Gastrocnemius medialis (tissue), 4 donors: ENCODE measurements around the gene RASGEF1C. TPM values are rescaled to one million over a fixed set of nuclear protein-coding genes. Genes with fewer than 3 reads are reported as not detected.

Experiments
- ATAC-seq, 2 donors: fragments of 150-250 bp; one replicate each; pipeline ENCODE4 v1.9.1; 2016
- DNase-seq, 2 donors: peaks; one replicate each; pipeline ENCODE4 v3.0.0-alpha.2; 2019
- H3K27ac ChIP-seq, 4 donors: fragments of 200-600 bp; sonication (generic); 1 replicate in 1 of 4; 2 replicates in 3 of 4; pipeline ENCODE4 v1.5.1; 2016 to 2018; ENCODE audit warnings: mild to moderate bottlenecking in 2 of 4, moderate library complexity in 1 of 4
- H3K27me3 ChIP-seq, 3 donors: fragments of 200-600 bp; sonication (generic) in 2 of 3; 1 replicate in 1 of 3; 2 replicates in 2 of 3; pipeline versions ENCODE4 v1.5.1 to v1.6.0; 2016 to 2019; ENCODE audit warnings: mild to moderate bottlenecking in 1 of 3, moderate library complexity in 1 of 3
- H3K36me3 ChIP-seq, 2 donors: fragments of 200-600 bp; sonication (generic) in 1 of 2; one replicate each; pipeline ENCODE4 v1.5.1; 2017 to 2018
- H3K4me1 ChIP-seq, 2 donors: fragments of 200-600 bp; sonication (generic) in 1 of 2; one replicate each; pipeline ENCODE4 v1.5.1; 2016 to 2017; ENCODE audit warnings: mild to moderate bottlenecking in 2 of 2
- H3K4me3 ChIP-seq, 4 donors: fragments of 200-600 bp; sonication (generic) in 3 of 4; 1 replicate in 1 of 4; 2 replicates in 3 of 4; pipeline ENCODE4 v1.5.1; 2016 to 2019; ENCODE audit warnings: mild to moderate bottlenecking in 2 of 4
- H3K9me3 ChIP-seq, 3 donors: fragments of 200-600 bp; sonication (generic) in 2 of 3; 1 replicate in 1 of 3; 2 replicates in 2 of 3; pipeline ENCODE4 v1.5.1; 2016 to 2019
- CTCF ChIP-seq, 5 experiments: fragments of 450-650 bp in 3 of 5; fragments of 200-600 bp in 2 of 5; sonication (generic) in 2 of 5; IDR thresholded peaks in 4 of 5; conservative IDR thresholded peaks in 1 of 5; 1 replicate in 4 of 5; 2 replicates in 1 of 5; pipeline ENCODE4 v1.5.1; 2016 to 2019; ENCODE audit warnings: antibody characterized with exemption in 5 of 5, mild to moderate bottlenecking in 3 of 5, moderate library complexity in 3 of 5
- POLR2A ChIP-seq, 2 donors: fragments of 450-650 bp; IDR thresholded peaks; one replicate each; pipeline ENCODE4 v1.6.1; 2017; ENCODE audit warnings: antibody characterized with exemption in 2 of 2, mild to moderate bottlenecking in 2 of 2, moderate library complexity in 2 of 2
- in situ Hi-C, 4 donors: fragments of 200-750 bp; cut with MboI; loops; one replicate each; pipeline versions ENCODE4 v1.15.0 to v1.8.0; 2017; ENCODE audit warnings: low sequenced_read_pairs in 4 of 4
- intact Hi-C: fragments of 100-400 bp; cut with DNase I; formaldehyde crosslinking; loops from one replicate; pipeline ENCODE4 v1.15.1; 2023; ENCODE audit warnings: low total_unique reads
- total RNA-seq, 4 donors: library from RNA; depleted of rRNA; stranded (reverse); fragments of >200 nt; gene quantifications; one replicate each; pipeline versions ENCODE4 v1.1.0 to v1.2.3, GENCODE V29; 2016

RASGEF1C gene
- total RNA-seq, 4 donors from 2014 or later = not detected

GRCh38 chr5:180137401-180138213 lies 71.4 kb downstream of the RASGEF1C start:
- Histone ChIP-seq H3K9me3 (no peaks in the 10 kb centered on the region), H3K36me3 (no peaks in the 10 kb centered on the region), H3K27ac (no peak overlapping the region), H3K27me3 (peaks cover 0 to 9% (median 0%) of the 10 kb centered on the region in 3 donors), H3K4me1 (no peaks in the 10 kb centered on the region), H3K4me3 (no peak overlapping the region)
- intact Hi-C loops = no loop called here
- DNase-seq = no peak
- in situ Hi-C loops = no loop called here
- no peak for TF ChIP-seq POLR2A (IDR thresholded peaks at IDR 0.05)
- no peak for TF ChIP-seq CTCF (IDR thresholded peaks at IDR 0.05 in 4 of 5, conservative IDR thresholded peaks at IDR 0.05 in 1 of 5)
- no peak for ATAC-seq

- H3K9me3 ChIP-seq = no peaks in the 10 kb centered on the region
- in situ Hi-C loops (no loop called here), intact Hi-C loops (no loop called here)
- TF ChIP-seq CTCF (IDR thresholded peaks at IDR 0.05 in 4 of 5, conservative IDR thresholded peaks at IDR 0.05 in 1 of 5) = no peak
- no peak for TF ChIP-seq POLR2A (IDR thresholded peaks at IDR 0.05)
- H3K36me3 ChIP-seq = no peaks in the 10 kb centered on the region
- no peaks in the 10 kb centered on the region for H3K4me1 ChIP-seq
- H3K27me3 ChIP-seq = peaks cover 0 to 9% (median 0%) of the 10 kb centered on the region in 3 donors
- ATAC-seq (no peak), DNase-seq (no peak)
- no peak overlapping the region for H3K27ac ChIP-seq
- H3K4me3 ChIP-seq = no peak overlapping the region
Measured at GRCh38 chr5:180136630-180137381, 72.2 kb downstream of the RASGEF1C start.

- in situ Hi-C loops = no loop called here
- intact Hi-C loops = no loop called here
- H3K36me3 ChIP-seq = no peaks in the 10 kb centered on the region
- no peaks in the 10 kb centered on the region for H3K4me1 ChIP-seq
- no peak for TF ChIP-seq POLR2A (IDR thresholded peaks at IDR 0.05)
- no peak for TF ChIP-seq CTCF (IDR thresholded peaks at IDR 0.05 in 4 of 5, conservative IDR thresholded peaks at IDR 0.05 in 1 of 5)
- H3K4me3 ChIP-seq = no peak overlapping the region
- peaks cover 0 to 9% (median 0%) of the 10 kb centered on the region in 3 donors for H3K27me3 ChIP-seq
- no peak overlapping the region for H3K27ac ChIP-seq
- no peaks in the 10 kb centered on the region for H3K9me3 ChIP-seq
- ATAC-seq (no peak), DNase-seq (no peak)
Measured at GRCh38 chr5:180135967-180136629, 72.9 kb downstream of the RASGEF1C start.

DNA sequence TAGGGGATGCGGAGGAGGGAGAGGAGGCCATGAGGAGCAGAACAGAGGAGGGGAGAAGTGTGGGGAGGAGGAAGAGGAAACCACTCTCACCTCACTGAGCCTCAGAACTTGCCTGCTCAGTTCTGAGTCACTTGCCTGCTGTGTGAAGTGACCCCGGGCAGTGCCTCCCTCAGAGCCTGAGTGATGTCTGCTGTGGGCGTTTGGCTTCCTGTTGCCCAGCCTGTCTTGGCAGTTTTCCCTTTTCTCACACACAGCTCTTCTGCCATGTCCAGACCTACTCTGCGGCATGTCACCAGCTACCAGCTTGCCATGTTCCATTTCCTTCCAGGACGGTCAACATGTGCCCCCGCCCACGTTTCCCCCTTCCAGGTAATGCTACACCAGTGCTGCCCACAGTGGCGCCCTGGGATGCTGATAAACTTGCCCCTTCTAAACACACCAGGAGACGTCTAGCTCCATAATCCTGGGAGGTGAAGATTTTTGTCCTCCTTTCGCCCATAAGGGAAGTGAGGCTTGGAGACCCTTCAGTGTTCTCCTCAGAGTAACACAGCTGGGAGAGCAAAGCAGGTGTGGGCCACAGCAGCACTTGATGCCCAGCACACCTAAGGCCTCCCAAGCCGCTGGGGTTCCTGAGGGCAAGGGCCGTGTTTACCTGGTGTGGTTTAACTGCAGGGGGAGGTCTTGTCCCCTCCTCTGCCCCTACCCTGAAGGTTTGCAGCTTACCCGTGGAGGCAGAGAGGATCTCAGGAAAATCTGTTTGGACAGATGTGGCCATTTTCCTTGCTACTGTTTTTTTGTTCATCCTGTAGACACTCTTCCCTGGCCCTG lies 73.7 kb downstream of the RASGEF1C start:
- in situ Hi-C loops (no loop called here), intact Hi-C loops (no loop called here)
- ATAC-seq = no peak

More for the DNA sequence above, 73.7 kb downstream of the RASGEF1C start:
- Histone ChIP-seq H3K9me3 (no peaks in the 10 kb centered on the region), H3K27ac (no peak overlapping the region), H3K36me3 (no peaks in the 10 kb centered on the region), H3K4me1 (no peaks in the 10 kb centered on the region), H3K27me3 (peaks cover 0 to 9% (median 0%) of the 10 kb centered on the region in 3 donors), H3K4me3 (no peak overlapping the region)
- TF ChIP-seq CTCF (IDR thresholded peaks at IDR 0.05 in 4 of 5, conservative IDR thresholded peaks at IDR 0.05 in 1 of 5) (no peak), POLR2A (IDR thresholded peaks at IDR 0.05) (no peak)
- DNase-seq = no peak
